ENCODE measurements around the gene RFC4. TPM values are rescaled to one million over a fixed set of nuclear protein-coding genes. Genes with fewer than 3 reads are reported as not detected.

The RFC4 gene
- total RNA-seq, 2 experiments from 2014 or later, result 98.9 to 106 TPM

DNA sequence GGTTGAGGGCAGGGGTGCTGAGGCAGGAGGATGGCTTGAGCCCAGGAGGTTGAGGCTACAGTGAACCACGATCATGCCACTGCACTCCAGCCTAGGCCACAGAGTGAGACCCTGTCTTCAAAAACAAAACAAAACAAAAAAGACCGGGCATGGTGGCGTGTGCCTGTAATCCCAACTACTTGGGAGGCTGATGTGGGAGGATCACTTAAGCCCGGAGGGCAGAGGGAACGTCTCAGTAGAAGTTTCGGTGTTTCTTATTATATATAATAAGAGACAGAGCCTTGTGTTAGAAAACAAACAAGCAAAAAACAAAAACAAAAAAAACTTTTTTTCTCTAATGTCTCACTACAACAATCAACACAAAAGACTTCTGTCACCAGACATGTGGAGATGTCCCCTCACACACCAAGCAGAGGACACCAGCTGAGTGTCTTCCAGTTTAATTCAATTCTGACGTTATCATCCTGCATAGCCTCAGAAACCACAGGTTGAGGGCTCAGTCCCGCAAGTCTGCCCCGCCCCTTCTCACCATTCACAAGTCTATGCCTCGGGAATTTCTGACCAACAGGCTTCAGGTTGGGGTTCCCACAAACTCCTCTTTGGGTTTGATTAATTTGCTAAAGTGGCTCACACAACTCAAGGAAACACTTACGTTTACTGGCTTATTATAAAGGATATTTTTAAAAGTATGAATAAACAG, 46.9 kb downstream of the RFC4 start:
- H3K27ac Mint-ChIP-seq, result no peak overlapping the region
- no peak for ATAC-seq
- H3K36me3 Mint-ChIP-seq (ENCODE audit: low read depth), result no peaks in the 10 kb centered on the region
- no peak for DNase-seq
- H3K9me3 Mint-ChIP-seq (ENCODE audit: insufficient read depth), result no peaks in the 10 kb centered on the region
- ChIA-PET POLR2A (no interaction called here), CTCF (no interaction called here)
- H3K4me1 Mint-ChIP-seq (ENCODE audit: low read depth), result peaks cover 4% of the 10 kb centered on the region
- H3K4me3 Mint-ChIP-seq, result no peak overlapping the region
- H3K27me3 Mint-ChIP-seq (ENCODE audit: low read depth), result no peaks in the 10 kb centered on the region

DNA sequence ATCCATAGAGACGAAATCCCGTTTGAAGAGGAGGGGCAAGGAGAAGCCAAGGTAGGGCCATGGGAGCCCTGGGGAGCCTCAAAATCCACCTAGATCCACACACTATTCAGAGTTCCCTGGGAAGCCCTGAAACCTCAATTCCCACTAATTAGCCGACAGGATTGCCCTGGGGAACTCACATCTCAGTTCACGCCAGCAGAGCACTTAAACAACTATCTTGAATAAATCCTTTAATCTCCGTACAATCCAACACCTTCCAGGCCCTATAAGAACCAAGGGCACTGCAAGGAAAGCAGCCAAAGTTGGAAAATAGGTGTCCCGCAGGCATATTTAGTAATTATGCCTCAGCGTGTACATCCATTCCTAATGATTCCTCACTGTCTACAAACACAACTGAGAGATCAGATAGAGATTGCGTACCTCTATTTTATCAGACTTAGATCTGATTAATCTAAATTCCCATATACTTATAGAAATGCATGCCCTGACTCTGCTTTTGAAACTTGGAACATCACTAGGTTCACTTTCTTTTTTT, 48.5 kb downstream of the RFC4 start:
- no peak overlapping the region for H3K4me3 Mint-ChIP-seq

DNA sequence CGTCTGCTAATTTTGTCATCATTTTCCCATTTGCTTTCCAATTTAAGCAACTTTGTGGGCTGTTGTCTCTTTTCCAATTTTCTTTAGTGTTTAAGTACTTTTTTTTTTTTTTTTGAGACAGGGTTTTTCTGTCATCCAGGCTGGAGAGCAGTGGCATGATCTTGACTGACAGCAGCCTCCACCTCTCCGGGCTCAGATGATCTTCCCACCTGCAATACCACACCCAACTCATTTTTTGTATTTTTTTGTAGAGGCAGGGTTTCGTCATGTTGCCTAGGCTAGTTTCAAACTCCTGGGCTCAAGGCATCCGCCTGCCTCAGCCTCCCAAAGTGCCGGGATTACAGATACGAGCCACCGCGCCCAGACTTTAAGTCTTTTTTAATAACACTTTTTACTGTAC, 49.1 kb downstream of the RFC4 start:
- Mint-ChIP-seq H3K4me1 (ENCODE audit: low read depth) (peaks cover 4% of the 10 kb centered on the region), H3K36me3 (ENCODE audit: low read depth) (no peaks in the 10 kb centered on the region), H3K4me3 (no peak overlapping the region), H3K27me3 (ENCODE audit: low read depth) (peaks cover 1% of the 10 kb centered on the region), H3K27ac (no peak overlapping the region), H3K9me3 (ENCODE audit: insufficient read depth) (no peaks in the 10 kb centered on the region)
- no peak for ATAC-seq
- ChIA-PET POLR2A (interaction anchor here (0.6 kb wide), 1 partner anchor 1992 kb away, joined by 3 read pairs; no protein-coding TSS in a partner anchor), CTCF (no interaction called here)
- DNase-seq, result no peak

More for the DNA sequence above, 48.5 kb downstream of the RFC4 start:
- H3K27me3 Mint-ChIP-seq (ENCODE audit: low read depth), result peaks cover 1% of the 10 kb centered on the region
- ChIA-PET POLR2A (no interaction called here), CTCF (no interaction called here)
- no peak for ATAC-seq
- H3K9me3 Mint-ChIP-seq (ENCODE audit: insufficient read depth), result no peaks in the 10 kb centered on the region
- peaks cover 4% of the 10 kb centered on the region for H3K4me1 Mint-ChIP-seq (ENCODE audit: low read depth)
- H3K27ac Mint-ChIP-seq, result no peak overlapping the region
- H3K36me3 Mint-ChIP-seq (ENCODE audit: low read depth), result no peaks in the 10 kb centered on the region
- no peak for DNase-seq

DNA sequence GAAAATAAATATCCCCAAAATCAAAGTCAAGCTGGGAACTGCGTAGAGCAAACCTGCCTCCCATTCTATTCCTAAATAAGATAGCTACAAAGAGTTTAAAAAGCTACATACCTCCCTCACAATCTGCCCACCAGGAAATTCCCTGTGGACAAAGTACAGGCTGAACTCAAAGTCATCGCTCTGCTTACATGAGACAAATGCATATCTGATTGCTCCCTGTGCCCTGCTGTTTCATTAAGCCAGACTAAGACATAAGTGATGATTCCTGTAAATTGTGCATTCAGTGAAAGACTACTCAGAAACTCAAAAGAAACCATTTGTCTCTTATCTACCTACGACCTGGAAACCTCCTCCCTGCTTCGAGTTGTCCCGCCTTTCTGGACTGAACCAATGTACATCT, 51.4 kb downstream of the RFC4 start:
- Mint-ChIP-seq H3K9me3 (ENCODE audit: insufficient read depth) (no peaks in the 10 kb centered on the region), H3K4me1 (ENCODE audit: low read depth) (peaks cover 4% of the 10 kb centered on the region), H3K4me3 (no peak overlapping the region), H3K27me3 (ENCODE audit: low read depth) (peaks cover 1% of the 10 kb centered on the region), H3K36me3 (ENCODE audit: low read depth) (no peaks in the 10 kb centered on the region), H3K27ac (no peak overlapping the region)
- POLR2A ChIA-PET, result interaction anchor here (1.3 kb wide), 1 partner anchor 29 kb away, joined by 3 read pairs; no protein-coding TSS in a partner anchor
- no peak for ATAC-seq
- DNase-seq, result no peak
- CTCF ChIA-PET, result interaction anchor here (1.8 kb wide), 1 partner anchor 138 kb away, joined by 4 read pairs; no protein-coding TSS in a partner anchor

DNA sequence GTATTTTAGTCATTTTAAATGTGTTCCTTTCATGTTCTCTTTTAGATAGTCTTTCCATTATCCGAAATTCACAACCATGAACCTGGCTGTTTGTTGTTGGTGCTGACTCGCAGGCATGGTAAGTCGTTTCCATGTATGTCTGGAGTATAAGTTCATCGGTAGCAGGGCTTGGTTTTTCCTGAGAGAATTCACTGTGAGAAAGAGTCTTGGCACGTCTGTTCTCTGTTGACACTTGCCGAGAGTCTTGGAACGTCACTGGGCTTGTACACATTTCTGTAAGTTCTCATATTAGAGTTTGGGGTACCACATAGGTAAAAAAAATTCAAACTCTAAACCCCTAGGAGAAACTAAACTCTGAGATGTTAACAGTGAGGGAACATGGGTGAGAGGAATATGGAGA, 52.3 kb downstream of the RFC4 start:
- Mint-ChIP-seq H3K4me3 (no peak overlapping the region), H3K27me3 (ENCODE audit: low read depth) (peaks cover 1% of the 10 kb centered on the region), H3K27ac (no peak overlapping the region), H3K4me1 (ENCODE audit: low read depth) (no peaks in the 10 kb centered on the region), H3K9me3 (ENCODE audit: insufficient read depth) (no peaks in the 10 kb centered on the region), H3K36me3 (ENCODE audit: low read depth) (no peaks in the 10 kb centered on the region)
- ChIA-PET POLR2A (interaction anchor here (1.3 kb wide), 1 partner anchor 30 kb away, joined by 3 read pairs; no protein-coding TSS in a partner anchor), CTCF (no interaction called here)
- DNase-seq, result no peak
- ATAC-seq, result no peak

DNA sequence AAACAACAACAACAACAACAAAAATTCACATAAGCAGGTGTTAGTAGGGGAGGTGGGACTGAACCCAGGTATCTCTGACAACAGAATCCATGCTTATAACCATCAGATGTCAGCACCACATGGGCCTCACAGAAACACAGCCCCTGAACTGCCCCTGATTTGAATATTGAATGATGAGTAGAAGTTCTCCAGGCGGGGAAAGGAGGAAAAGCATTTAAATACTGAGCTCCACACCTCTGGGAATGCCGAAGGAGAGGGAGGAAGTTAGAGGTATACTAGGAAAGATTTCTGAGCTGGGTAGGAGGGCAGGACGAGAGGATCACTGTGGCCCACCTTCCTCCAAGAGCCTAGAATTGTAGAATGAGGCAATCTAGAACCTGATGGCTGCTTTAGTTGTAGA, 54.8 kb downstream of the RFC4 start:
- H3K27ac Mint-ChIP-seq, result no peak overlapping the region
- CTCF ChIA-PET, result no interaction called here
- peaks cover 1% of the 10 kb centered on the region for H3K27me3 Mint-ChIP-seq (ENCODE audit: low read depth)
- H3K4me3 Mint-ChIP-seq, result no peak overlapping the region
- no peaks in the 10 kb centered on the region for H3K4me1 Mint-ChIP-seq (ENCODE audit: low read depth)
- H3K36me3 Mint-ChIP-seq (ENCODE audit: low read depth), result no peaks in the 10 kb centered on the region
- ATAC-seq, result no peak
- POLR2A ChIA-PET, result no interaction called here
- no peaks in the 10 kb centered on the region for H3K9me3 Mint-ChIP-seq (ENCODE audit: insufficient read depth)
- DNase-seq, result no peak

DNA sequence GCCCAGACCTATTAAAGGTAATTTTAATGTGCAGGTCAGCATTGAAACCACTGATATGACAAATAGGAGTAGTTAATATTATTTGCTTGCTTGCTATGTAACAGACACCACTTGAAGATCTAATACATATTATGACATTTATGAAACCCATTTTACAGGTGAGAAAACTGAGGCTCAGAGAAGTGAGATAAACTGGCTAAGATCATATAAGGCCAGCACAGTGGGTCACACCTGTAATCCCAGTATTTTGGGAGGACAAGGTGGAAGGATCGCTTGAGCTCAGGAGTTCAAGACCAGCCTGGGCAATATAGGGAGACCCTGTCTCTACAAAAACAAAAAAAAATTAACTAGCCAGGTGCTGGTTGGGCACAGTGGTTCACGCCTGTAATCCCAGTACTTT, 56.0 kb downstream of the RFC4 start:
- Mint-ChIP-seq H3K27me3 (ENCODE audit: low read depth) (peaks cover 1% of the 10 kb centered on the region), H3K4me3 (no peak overlapping the region), H3K36me3 (ENCODE audit: low read depth) (no peaks in the 10 kb centered on the region), H3K27ac (no peak overlapping the region), H3K4me1 (ENCODE audit: low read depth) (peaks cover 4% of the 10 kb centered on the region), H3K9me3 (ENCODE audit: insufficient read depth) (no peaks in the 10 kb centered on the region)
- DNase-seq (no peak), ATAC-seq (no peak)
- POLR2A ChIA-PET, result no interaction called here
- CTCF ChIA-PET, result no interaction called here

DNA sequence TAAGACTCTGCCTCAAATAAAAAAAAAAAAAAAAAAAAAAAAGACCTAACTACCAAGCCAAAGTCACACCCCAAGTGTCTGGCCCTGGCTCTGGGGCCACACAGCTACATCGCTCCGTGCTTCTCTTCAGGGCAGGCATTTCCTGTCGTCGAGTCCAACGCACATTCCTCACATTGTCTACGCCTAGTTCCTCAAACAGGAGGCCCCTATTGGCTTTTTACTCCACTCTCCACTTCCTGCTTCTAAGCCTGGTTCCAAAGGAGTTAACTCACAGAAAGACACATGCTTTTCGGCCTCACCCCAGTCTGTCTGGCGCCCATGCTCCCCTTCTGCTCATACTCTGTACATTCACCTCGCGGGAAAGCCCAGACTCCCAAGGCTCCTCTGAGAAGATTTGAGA, 60.3 kb downstream of the RFC4 start:
- Mint-ChIP-seq H3K27ac (no peak overlapping the region), H3K27me3 (ENCODE audit: low read depth) (no peaks in the 10 kb centered on the region), H3K9me3 (ENCODE audit: insufficient read depth) (no peaks in the 10 kb centered on the region), H3K36me3 (ENCODE audit: low read depth) (no peaks in the 10 kb centered on the region), H3K4me1 (ENCODE audit: low read depth) (peaks cover 4% of the 10 kb centered on the region), H3K4me3 (no peak overlapping the region)
- ChIA-PET CTCF (no interaction called here), POLR2A (no interaction called here)
- DNase-seq (peak; percentile 26), ATAC-seq (no peak)

DNA sequence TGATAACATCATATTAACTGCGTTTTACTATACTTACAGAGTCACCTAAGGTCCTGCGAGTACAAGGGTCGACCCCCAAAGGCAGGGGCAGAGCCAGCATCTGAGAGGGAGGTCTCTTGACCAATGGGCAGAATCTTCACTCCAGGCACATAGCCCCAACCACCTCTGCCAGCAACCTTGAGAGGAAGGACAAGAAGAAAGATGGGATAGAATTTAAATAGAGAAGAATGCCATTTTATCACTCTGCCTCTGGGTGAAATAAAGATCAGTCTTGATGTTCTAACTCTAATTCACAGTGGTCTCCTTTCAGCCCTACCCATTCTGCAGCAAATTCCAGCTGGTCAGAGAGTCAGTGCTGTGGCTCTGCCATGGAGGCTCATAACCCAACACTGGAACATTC, 62.6 kb downstream of the RFC4 start:
- ChIA-PET POLR2A (no interaction called here), CTCF (no interaction called here)
- Mint-ChIP-seq H3K36me3 (ENCODE audit: low read depth) (no peaks in the 10 kb centered on the region), H3K27me3 (ENCODE audit: low read depth) (no peaks in the 10 kb centered on the region), H3K27ac (no peak overlapping the region), H3K9me3 (ENCODE audit: insufficient read depth) (no peaks in the 10 kb centered on the region), H3K4me3 (no peak overlapping the region), H3K4me1 (ENCODE audit: low read depth) (peaks cover 4% of the 10 kb centered on the region)
- ATAC-seq (no peak), DNase-seq (no peak)

DNA sequence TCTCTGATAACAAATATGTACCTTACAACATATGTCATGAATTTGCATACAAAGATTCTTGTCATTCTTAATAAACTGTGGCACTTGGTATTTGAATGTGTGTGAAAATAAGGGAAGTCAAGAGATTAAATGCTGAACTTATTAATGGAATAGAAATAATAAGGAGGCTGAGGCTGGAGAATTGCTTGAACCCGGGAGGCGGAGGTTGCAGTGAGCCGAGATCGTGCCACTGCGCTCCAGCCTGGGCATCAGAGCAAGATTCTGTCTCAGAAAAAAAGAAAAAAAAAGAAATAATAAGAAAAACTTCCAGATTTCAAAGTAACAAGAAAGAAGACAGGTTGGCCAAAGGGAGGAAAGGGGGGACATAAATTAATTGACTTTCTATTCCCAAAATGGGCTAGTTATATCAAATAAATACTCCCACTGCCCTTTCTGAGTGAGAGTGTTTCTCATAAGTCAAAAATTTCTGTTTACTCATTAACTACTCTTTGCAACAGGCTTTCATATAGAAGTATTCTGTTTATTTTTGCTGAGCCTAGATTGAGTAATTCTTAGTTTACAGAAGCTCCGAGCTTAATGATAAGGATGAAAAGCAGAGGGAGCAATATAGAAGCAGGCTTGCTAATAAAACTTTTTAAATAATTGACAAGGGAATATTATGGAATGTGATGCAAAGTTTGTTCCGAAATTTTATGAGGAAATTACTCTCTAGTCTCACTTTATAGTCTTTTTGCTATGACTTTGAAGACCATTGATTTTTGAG, 63.5 kb downstream of the RFC4 start:
- H3K36me3 Mint-ChIP-seq (ENCODE audit: low read depth), result no peaks in the 10 kb centered on the region
- ChIA-PET POLR2A (no interaction called here), CTCF (no interaction called here)
- H3K9me3 Mint-ChIP-seq (ENCODE audit: insufficient read depth), result no peaks in the 10 kb centered on the region
- no peak overlapping the region for H3K27ac Mint-ChIP-seq
- ATAC-seq (no peak), DNase-seq (no peak)
- no peak overlapping the region for H3K4me3 Mint-ChIP-seq
- no peaks in the 10 kb centered on the region for H3K27me3 Mint-ChIP-seq (ENCODE audit: low read depth)
- peaks cover 4% of the 10 kb centered on the region for H3K4me1 Mint-ChIP-seq (ENCODE audit: low read depth)

Measured in activated CD8-positive, alpha-beta T cell treated with anti-CD3 and anti-CD28 coated beads, Interleukin-2, amount 10 ng/mL, durations not matched to agents 7 days and 5 days (primary cell).